Esophagus squamous epithelium (tissue), 5 donors: ENCODE measurements around the gene CRB2. TPM values are rescaled to one million over a fixed set of nuclear protein-coding genes. Genes with fewer than 3 reads are reported as not detected.

ENCODE experiments used
- DNase-seq: peaks from one replicate; lab custom pipeline; 2025; lab: John Stamatoyannopoulos, UW
- H3K27ac ChIP-seq, 4 donors: fragments of 200-600 bp; sonication (generic); one replicate each; pipeline ENCODE4 v1.5.1; 2016 to 2019; ENCODE audit warnings: mild to moderate bottlenecking in 1 of 4
- H3K27me3 ChIP-seq, 4 donors: fragments of 200-600 bp; sonication (generic); 1 replicate in 3 of 4; 2 replicates in 1 of 4; pipeline versions ENCODE4 v1.5.1 to v1.6.0; 2017 to 2021; ENCODE audit warnings: antibody characterized with exemption in 1 of 4
- H3K36me3 ChIP-seq, 3 donors: fragments of 200-600 bp; sonication (generic); one replicate each; pipeline ENCODE4 v1.5.1; 2016 to 2019
- H3K4me1 ChIP-seq, 3 donors: fragments of 200-600 bp; sonication (generic); one replicate each; pipeline ENCODE4 v1.5.1; 2017 to 2019
- H3K4me3 ChIP-seq, 4 donors: fragments of 200-600 bp; sonication (generic); 1 replicate in 3 of 4; 2 replicates in 1 of 4; pipeline ENCODE4 v1.5.1; 2016 to 2019; ENCODE audit warnings: mild to moderate bottlenecking in 2 of 4, moderate library complexity in 1 of 4
- H3K9me3 ChIP-seq, 3 donors: fragments of 200-600 bp; sonication (generic); one replicate each; pipeline ENCODE4 v1.5.1; 2016 to 2019
- CTCF ChIP-seq, 6 experiments: fragments of 450-650 bp in 4 of 6; fragments of 200-600 bp in 2 of 6; sonication (generic) in 2 of 6; IDR thresholded peaks; one replicate each; pipeline ENCODE4 v1.5.1; 2016 to 2019; ENCODE audit warnings: antibody characterized with exemption in 6 of 6, mild to moderate bottlenecking in 4 of 6, moderate library complexity in 4 of 6
- POLR2A ChIP-seq, 4 donors: fragments of 450-650 bp; IDR thresholded peaks; one replicate each; pipeline ENCODE4 v1.6.1; 2017; ENCODE audit warnings: antibody characterized with exemption in 4 of 4, mild to moderate bottlenecking in 4 of 4, moderate library complexity in 3 of 4
- WGBS, 2 donors: methylation state at CpG; one replicate each; pipeline ENCODE4 v1.1.5; 2018; 5-methylcytosine and 5-hydroxymethylcytosine counted together
- intact Hi-C: fragments of 100-400 bp; cut with DNase I; formaldehyde crosslinking; loops from one replicate; pipeline ENCODE4 v1.15.0; 2022
- total RNA-seq, 4 donors: library from RNA; depleted of rRNA; stranded (reverse); fragments of >200 nt; gene quantifications; one replicate each; pipeline ENCODE4 v1.1.0, GENCODE V29; 2016
- donor health status: DM: yes; HTN: yes; CAD: no.

CRB2 gene
- total RNA-seq, 4 donors from 2014 or later: not detected

DNA sequence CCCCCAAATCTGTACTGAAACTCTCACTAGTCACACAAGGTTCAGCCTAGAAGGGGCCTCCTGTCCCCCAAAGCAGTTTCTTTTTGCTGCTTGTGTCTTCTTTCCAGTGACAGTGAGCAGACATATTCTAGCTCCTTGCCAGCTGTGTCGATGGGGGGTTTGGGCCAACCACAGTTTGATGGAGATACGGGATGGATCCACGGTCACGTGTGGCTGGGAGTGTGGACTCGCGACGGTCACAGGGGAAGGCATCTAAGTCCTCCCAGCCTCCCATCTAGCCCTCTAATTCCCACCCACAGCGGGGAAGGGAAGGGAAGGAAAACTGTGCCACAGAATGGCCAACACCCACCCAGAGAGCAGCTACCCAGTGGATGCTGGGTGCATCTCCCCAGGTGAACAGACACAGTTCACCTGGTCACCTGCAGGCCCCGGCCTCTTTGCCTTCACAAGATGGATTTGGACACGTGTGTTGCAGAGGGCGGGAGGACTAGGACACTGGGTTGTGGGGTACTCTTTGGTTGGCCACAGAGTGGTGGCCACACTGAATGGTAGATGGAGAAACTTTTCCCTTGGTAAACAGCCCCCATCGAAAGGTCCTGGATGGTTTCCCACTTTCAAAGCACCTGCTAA is 54.4 kb downstream of the CRB2 start:
- Histone ChIP-seq H3K9me3 (no peaks in the 10 kb centered on the region), H3K27me3 (no peaks in the 10 kb centered on the region), H3K27ac (no peak overlapping the region), H3K36me3 (no peaks in the 10 kb centered on the region), H3K4me3 (no peak overlapping the region), H3K4me1 (peaks cover 0 to 13% (median 4%) of the 10 kb centered on the region in 3 donors)
- intact Hi-C loops: no loop called here
- no peak for TF ChIP-seq CTCF (IDR thresholded peaks at IDR 0.05)
- TF ChIP-seq POLR2A (IDR thresholded peaks at IDR 0.05): no peak
- no peak for DNase-seq
- 88% methylated on average over 7 to 12 of the region's 12 CpGs for WGBS, 2 donors

DNA sequence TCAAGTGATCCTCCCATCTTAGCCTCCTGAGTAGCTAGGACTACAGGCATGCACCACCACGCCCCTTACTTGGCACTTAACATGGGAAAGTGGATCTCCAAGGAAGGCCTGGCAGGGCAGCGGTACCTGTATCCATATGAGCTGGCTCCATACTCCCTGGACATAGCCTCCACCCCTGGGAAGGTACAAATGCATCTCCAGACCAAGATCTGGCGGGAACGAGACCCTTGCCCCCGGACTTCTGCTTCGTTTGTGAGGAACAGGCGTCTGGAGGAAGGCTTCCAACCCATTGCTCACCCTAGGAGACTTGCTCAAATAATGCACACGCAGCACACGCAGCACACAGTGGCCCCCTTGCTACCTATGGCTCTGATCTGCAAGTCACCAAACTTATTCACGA is 55.2 kb downstream of the CRB2 start:
- Histone ChIP-seq H3K9me3 (no peaks in the 10 kb centered on the region), H3K27me3 (no peaks in the 10 kb centered on the region), H3K4me3 (no peak overlapping the region), H3K36me3 (peaks cover 0 to 3% (median 0%) of the 10 kb centered on the region in 3 donors), H3K4me1 (peaks cover 0 to 10% (median 4%) of the 10 kb centered on the region in 3 donors), H3K27ac (no peak overlapping the region)
- intact Hi-C loops: no loop called here
- TF ChIP-seq POLR2A (IDR thresholded peaks at IDR 0.05): no peak
- TF ChIP-seq CTCF (IDR thresholded peaks at IDR 0.05): no peak
- DNase-seq: no peak
- 91 to 96% methylated on average over 8 to 9 of the region's 10 CpGs for WGBS, 2 donors

DNA sequence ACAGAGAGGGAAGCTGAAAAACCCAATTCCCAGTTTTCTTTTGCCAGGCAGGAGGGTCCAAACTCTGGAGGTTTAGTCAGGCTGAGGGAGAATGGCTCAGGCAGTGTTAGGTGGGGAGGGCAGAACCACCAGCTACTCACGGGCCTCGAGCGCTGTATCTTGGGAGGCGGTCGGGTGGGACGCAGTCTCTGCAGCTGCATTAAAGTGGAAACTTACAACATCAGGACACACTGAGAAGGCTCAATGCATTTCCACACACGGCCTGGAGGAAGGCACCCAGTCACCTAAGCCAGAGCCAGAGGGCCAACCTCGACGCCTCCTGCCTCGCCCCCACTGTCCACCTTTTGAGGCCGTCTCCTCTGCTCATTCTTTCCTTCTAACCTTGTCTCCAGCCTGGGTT is 55.6 kb downstream of the CRB2 start:
- Histone ChIP-seq H3K4me1 (peaks cover 0 to 5% (median 2%) of the 10 kb centered on the region in 3 donors), H3K9me3 (no peaks in the 10 kb centered on the region), H3K4me3 (no peak overlapping the region), H3K36me3 (peaks cover 0 to 7% (median 0%) of the 10 kb centered on the region in 3 donors), H3K27me3 (no peaks in the 10 kb centered on the region), H3K27ac (no peak overlapping the region)
- TF ChIP-seq CTCF (IDR thresholded peaks at IDR 0.05) (no peak), POLR2A (IDR thresholded peaks at IDR 0.05) (no peak)
- WGBS, 2 donors: 90 to 94% methylated on average over 9 to 11 of the region's 11 CpGs
- intact Hi-C loops: no loop called here
- no peak for DNase-seq

DNA sequence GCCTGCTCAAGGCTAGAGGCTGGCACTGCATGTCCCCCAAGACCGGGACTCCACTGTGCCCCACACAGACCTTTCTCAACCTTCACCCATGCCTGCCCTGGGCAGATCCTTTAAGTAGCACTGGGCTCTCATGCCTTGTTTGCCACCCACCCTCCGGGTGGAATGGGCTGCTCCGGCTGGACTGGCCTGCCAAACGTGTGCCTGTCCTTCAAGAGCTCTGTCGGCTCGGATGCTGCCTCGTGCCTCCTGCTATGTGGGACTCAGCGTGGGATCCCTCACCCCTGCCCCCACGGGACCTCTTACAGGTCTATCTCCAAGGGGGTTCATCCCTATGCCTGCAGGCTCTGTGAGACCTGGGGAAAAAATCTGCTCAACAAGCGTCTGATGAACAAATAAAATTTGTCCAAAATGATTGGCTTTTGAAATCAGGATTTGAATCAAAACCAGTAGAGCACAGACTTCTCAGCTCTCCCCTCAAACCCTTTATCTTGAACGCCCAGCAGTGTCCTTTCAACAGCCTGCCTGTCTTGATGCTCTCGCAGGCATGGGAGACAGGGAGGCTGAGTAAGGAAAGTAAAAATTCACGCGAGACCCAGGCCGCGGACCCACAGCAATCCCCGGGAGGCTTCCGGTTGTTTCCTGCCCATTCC is 56.3 kb downstream of the CRB2 start:
- DNase-seq: no peak
- Histone ChIP-seq H3K27me3 (no peaks in the 10 kb centered on the region), H3K4me3 (no peak overlapping the region), H3K9me3 (no peaks in the 10 kb centered on the region), H3K27ac (no peak overlapping the region), H3K4me1 (no peaks in the 10 kb centered on the region), H3K36me3 (peaks cover 0 to 7% (median 0%) of the 10 kb centered on the region in 3 donors)
- no peak for TF ChIP-seq POLR2A (IDR thresholded peaks at IDR 0.05)
- no peak for TF ChIP-seq CTCF (IDR thresholded peaks at IDR 0.05)
- intact Hi-C loops: no loop called here
- 85 to 94% methylated on average over 8 to 17 of the region's 18 CpGs for WGBS, 2 donors

- Histone ChIP-seq H3K4me3 (no peak overlapping the region), H3K27me3 (no peaks in the 10 kb centered on the region), H3K4me1 (no peaks in the 10 kb centered on the region), H3K36me3 (peaks cover 0 to 7% (median 0%) of the 10 kb centered on the region in 3 donors), H3K27ac (no peak overlapping the region), H3K9me3 (no peaks in the 10 kb centered on the region)
- intact Hi-C loops: no loop called here
- TF ChIP-seq CTCF (IDR thresholded peaks at IDR 0.05): no peak
- TF ChIP-seq POLR2A (IDR thresholded peaks at IDR 0.05): no peak
- DNase-seq: no peak
- WGBS, 2 donors: 82 to 97% methylated on average over 5 to 7 of the region's 7 CpGs
Observed at GRCh38 chr9:123414204-123414603, 58.2 kb downstream of the CRB2 start.
